ENCODE measurements around the gene SPON1.

The SPON1 gene

DNA sequence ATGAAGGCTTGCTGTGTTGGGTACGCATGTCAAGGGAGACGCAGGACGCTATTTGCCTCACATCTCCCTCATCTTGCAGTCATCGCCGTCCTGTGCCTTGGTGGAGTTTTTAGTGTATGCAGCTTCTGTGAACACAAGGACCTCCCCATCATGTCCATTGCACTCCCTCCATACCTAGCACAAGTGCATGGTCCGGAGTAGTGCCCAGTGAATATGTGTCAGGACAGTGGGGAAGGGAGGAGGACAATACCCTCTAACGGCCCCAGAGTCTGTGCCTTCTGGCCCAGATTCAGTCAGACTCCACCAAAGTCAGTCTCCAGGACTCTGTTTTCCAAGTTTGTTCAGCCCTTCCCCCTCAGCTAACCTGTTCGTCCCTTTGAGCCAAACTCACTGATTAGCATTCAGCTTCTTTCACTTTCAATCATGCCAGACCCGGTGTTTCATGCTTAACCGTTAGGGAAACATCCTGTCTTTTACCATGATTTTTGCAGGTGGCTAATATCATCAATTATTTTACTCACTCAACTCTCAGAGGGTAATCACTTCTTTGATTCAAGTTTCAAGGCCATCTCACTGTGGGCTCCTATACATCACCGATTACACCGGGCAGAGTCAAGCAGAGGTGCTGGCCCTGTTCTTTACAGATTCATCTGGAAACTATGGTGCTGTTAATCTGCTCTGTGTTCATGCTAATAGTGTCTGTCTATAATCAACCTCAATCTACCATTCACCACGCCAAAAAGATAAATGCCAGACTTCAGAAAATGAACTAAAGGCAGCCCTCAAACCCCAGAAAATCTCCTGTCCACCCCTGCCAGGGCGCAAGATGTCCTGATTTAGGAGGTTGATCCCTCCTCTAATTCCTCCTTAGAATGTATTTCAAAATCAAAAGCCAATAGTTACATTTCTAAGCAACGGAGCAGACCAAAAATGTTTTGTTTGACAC is 240.0 kb downstream of the SPON1 start:
- no peak for DNase-seq

DNA sequence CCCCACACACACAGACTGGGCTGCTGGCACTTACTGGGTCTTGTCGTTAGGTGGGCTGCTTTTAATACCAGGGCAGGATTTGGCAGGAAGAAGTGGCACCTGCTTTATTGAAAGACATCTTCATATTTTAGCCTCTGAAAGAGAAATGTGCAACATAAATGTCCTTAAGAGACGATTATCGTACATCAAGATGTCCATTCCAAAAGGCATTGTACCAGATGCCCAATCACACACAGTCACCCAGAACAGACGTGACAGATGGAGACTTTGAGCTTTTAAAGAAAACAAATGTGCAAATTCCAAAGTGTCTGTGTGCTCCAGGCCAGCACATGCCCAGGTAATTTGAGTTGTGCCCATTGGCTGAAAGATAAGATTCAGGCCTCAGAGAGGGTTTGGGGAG is 240.8 kb downstream of the SPON1 start:
- no peak for DNase-seq

DNA sequence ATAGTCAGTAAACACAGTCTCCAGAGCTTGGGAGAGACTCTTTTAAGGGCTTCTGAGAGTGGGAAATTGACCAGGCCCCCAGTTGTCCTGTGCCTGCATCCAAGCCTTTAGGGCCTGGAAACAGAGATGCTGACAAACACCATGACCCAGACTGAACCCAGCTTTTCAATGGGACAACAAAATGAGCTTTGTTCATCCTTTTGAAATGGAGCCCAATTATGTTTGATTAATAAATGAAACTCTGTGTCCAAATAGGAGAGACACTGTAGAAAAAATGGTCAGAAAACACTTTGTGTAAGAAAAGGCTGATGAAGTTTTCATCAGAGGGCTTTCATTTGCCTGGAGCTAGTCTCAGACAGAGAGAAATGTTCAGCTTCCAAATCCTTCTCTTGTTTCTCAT is 250.5 kb downstream of the SPON1 start:
- DNase-seq, result no peak

DNA sequence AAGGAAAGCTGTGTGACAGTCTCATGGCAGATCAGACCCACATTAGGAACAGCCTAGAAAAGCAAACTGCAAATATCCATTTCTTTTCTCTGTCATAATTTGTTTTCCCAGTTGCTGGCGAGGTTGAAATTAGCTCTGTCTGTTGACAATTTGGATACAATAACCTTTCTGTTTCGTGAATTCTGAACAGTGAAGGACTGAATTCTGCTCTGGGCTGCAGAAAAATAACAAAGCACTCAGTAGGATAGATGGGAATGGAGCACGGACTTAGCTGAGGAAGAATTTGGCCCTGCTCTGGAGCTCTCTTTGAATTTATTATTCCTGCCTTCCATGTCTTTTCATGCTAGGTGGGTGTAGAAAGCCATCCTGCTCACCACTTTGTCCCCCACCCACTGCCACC is 256.2 kb downstream of the SPON1 start:
- no peak for DNase-seq

DNA sequence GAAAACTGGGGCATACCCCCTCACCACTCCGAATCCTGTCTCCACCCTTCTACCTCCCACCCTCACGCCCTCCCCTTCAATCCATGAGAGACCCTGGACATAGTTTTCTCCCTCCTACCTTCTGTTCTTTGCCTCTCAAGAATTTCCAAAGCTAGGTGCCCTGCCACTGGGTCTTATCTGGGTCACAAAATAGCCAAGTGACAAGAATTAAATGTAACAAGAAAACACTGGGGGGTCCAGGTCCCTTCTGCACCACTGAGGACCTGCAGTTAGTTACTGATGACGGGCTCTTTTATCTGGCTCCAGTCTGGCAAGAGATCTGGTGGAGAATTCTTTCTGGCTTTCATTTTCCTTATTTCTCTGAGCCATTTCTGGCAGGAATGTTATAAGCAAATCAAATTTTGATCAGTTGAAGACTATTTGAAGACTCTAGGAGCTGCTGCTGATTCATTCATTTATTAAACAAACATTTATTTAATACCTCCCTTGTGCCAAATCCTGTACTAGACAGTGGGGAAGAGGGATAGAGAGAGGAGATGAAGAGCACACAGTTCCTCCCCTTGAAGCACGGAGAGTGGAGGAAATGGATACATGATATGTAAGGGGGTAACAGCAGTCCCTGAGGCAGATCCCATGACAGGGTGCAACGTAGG is 261.2 kb downstream of the SPON1 start:
- no peak for DNase-seq

DNA sequence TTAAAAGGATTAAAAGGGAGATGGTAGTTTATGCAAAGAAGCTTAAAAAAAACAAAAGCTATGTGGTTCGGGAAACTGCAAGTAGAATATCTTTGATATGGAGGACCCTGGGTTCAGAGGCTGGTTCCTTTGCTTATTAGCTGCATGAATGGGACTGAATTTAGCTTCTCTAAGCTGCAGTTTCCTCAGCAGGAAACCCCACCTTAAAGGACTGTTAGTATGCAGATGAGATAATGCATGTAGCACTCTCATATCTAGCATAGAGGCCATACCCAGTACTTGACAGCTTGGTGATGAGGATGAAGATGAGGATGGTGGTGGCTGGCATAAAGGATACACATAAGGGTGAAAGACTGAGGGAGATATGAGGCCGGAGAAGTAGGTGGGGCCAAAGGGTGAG is 261.9 kb downstream of the SPON1 start:
- no peak for DNase-seq

DNA sequence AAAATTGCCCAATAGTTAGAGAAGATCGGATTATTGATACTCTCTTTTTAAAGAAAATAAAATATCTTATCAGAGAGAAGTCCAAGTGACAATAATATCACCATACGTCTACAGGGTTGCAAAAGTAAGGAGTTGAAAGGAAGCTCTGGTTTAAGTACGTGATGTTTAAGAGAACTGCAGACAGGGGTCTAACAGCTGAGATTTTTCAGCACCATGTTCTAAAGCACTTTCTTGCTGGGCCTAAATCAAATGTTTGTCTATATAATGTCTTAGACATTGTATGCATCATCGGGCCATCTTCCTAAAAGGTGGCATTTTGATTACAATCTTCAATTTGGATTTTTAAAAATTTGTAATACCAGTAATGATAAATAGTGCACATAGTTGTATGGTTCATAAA is 263.1 kb downstream of the SPON1 start:
- DNase-seq, result no peak

DNA sequence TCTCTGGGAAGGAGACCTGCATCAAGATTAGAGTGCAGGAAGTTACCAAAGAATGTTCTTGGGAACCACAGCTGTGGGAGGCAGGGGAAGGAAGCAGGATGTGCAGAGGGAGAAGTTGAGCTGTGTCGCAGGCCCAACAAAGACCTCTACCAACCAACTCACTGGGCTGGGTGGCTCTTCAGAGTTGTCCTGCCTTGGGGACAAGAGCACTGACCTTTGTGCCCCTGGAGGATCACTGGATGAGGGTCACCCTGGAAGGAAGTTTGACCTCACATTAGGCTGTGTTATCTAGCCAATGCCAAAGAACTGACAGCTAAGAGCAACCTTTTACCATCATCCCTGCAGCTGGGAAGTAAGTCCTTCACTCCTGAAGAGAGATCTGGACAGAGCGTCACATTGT is 265.8 kb downstream of the SPON1 start:
- no peak for DNase-seq

DNA sequence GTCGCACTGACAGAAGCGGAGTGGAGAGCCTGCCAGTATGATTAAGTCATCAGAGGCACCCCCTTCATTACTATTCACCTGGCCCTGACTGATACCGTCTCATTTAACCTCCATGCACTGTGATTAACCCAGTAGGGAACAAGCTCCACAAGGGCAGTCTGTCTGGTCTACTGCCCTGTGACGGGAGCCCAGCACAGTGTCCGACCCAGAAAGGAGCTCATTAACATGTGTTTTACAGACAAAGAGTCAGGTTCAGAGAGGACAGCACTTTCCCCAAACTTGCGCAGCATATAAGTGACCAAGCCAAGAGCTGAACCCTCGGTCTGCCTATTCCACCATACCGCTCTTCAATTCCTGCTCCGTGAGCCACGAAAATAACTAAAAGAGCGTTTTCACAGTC is 266.9 kb downstream of the SPON1 start:
- no peak for DNase-seq

DNA sequence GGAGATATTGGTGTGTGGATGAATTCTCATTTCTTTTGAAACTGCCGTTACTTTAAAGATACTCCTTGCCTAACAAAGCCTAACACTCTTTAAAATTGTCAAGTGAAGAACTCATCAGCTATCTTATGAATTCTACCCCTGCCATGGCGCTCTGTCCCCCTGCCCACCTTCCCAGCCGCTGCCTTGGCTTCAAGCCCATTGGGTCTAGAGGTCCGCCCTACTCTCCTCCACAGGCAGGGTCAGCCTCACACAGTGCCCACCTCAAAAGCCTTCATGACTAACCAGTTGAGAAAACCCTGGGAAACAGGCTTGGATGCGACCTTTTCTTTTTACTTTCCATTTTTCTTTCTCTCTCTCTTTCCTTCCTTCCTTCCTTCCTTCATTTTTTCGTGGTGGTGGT is 267.9 kb downstream of the SPON1 start:
- no peak for DNase-seq

DNA sequence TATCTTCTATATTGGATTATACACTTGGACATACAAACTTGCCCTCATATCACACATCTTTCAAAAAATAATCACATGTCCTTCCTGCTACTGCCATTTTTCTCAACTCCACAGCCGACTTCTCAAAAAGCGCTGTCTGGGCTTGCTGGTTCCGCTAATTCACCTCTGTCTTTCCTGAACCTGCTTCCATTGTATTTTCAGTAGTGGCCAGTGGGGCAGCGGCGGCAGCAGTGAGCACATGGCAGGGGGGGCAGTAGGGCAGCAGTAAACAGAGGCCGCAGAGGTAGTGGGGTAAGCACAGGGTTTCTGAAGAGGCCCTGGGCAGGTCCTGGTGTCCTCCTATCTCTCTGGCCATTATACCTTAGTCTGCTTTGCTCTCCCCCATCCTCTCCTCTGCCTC is 270.1 kb downstream of the SPON1 start:
- DNase-seq, result no peak

DNA sequence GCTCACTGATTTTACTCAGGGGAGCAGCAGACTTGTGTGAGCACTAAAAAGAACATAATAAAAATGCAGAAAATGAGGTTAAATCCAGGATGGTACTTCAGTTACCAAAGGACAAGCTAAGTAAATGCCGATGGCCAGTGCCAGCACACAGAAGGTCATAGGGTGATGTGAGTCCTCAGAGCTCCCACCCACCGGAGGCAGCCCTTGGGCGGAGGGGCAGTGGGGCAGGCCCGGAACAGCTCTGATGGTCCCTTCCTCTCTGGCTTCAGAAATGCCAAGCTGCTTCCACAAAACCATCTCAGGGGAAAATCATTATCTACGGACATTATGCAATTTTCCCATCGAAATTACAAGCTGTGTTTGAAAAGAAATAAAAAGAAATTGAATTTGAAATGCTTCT is 271.9 kb downstream of the SPON1 start:
- DNase-seq, result no peak

DNA sequence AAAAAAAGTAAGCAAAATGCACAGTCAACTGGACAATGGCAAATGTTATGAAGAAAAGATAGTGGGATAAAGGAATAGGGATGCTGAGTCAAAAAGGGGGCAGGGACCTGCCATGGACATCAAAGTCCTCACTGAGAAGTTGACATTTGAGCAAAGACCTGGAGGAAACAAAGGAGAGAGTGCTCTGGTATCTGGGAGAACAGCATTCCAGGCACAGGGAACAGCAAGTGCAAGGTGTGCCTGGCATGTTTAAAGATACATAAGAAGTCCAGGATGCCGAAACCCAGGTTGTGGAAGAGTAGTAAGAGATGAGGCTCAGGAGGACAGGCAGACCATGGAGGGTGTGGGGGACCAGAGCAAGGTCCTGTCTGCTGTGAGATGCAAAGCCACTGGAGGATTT is 273.2 kb downstream of the SPON1 start:
- no peak for DNase-seq

DNA sequence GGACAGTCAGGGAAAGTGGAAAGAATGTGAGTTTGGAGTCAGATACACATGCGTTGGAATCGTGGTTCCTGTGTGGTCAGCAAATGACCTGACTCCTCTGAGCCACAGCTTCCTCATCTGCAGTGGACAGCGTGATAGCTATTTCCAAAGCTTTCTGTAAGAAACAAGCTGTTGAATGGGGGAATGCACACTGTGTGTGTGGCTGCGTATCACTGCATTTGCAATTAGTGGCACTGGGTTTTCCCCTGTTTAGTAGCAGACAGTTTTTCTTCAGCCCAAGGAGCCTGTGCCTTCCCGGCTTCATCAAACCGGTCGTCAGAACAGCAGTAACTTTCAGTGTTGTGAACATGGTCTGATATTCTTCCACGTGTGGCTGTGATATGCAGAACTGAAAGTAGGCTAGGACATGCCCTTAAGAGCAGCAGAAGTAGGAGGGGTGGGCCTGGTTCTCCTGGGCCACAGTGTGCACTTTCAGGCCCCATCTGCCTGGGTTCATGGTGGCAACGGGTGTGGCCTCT is 275.0 kb downstream of the SPON1 start:
- no peak for DNase-seq

DNA sequence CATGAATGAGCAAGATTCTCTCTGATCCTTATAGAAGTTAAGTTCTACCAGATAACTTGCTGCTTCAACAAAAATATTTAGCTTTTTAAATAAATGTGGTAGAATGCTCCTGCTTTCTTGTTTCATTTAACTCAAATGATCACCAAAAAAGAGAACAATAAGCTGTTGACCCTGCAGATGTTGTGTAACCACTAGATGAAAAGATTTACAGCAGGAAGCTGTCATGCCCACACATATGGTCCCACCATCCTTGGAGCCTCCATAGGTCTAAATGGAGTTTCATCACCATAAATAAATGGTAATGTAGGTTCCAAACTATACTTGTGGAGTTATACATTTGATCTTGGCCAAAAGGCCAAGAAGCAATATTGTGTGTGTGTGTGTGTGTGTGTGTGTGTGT is 277.7 kb downstream of the SPON1 start:
- DNase-seq, result no peak

DNA sequence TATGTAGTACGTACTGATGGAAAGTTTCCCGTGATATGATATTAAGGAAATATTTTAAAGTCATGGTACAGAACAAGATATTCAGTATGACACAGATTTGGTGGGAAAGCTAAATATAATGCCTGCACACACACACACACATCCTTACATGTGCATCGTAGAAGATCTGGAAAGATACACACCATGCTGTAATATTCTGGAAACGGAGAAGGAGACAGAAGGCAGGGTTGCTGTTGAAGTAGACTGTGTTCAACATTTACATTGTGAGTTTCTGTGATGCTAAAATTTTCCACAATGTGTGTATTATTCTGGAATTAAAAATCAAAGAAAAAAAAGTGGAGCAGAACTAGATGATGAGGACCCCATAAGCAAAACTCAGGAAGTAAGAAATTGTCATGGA is 278.4 kb downstream of the SPON1 start:
- no peak for DNase-seq

DNA sequence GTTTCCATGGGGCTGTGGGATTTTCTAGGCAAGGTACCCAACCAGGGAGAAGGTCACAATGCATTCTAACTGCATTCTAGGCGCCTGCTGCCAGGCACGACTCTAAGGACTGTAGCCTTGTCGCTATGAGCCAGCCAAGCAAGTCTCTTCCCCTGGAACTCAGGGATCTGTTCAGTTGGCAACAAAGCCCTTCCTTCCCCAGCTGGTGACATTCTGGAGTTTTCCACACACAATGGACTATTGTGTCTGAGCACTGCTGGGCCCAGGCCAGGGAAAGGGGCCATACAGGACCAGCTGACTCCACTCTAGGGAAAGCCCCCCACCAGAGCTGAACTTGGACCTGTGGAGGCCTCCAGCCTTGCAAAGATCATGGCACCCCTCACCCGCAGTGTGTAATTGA is 279.7 kb downstream of the SPON1 start:
- DNase-seq, result no peak

DNA sequence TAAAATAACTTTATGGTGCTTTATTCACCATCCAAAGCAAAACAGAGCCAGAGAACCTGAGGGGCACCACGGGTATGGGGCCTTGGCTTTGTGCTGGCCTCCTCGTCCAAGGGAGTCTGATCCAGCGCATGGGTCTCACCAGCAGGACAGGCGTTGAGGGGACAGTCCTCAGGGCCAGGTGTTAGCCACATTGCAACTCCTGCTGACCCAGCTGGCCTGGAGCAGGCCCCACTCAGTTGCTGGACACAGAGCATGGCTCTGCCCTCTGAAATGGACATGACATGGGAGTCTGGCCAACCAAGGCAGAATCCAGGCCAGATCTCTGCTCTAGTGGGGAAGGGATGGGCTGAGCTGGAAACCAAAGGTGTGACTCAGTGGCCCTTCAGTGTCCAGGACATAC is 280.2 kb downstream of the SPON1 start:
- no peak for DNase-seq

DNA sequence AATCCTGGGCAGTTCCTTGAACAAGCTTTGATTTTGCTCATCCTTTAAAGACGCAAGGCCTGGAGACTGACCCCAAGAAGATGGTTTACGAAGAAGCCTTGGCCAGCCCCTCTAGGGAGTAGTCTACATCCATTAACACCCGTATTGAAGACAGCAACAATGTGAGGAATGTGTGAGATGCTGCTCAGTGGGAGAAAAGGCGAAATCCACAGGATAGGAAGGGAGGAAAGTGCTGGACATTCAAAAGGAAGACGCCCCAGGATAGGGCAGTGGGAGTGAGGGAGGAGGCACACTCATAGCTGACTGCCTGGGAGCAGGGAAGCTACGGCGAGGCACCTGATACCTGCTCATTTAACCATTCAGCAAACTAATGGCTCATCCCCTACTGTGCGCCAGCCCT is 282.4 kb downstream of the SPON1 start:
- DNase-seq, result no peak

DNA sequence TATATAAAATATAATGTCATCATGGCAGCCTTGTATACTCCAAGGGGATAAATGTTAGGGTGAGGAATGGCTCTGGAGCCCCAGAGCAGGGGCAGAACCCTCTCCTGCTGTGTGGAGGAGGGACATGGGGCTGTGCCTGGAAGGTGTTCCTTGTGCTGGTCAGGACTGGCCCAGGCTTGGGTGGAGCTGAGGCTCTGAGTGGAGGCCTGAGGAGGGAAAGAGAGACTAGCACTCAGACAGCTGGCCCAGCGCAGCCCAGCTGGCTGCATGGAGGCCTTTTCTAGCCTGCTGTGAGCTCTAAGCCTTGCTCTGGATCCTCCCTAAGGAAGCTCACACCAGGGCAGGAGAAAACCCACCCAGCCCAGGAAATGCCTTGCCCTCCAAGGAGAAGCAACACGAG is 282.9 kb downstream of the SPON1 start:
- no peak for DNase-seq

DNA sequence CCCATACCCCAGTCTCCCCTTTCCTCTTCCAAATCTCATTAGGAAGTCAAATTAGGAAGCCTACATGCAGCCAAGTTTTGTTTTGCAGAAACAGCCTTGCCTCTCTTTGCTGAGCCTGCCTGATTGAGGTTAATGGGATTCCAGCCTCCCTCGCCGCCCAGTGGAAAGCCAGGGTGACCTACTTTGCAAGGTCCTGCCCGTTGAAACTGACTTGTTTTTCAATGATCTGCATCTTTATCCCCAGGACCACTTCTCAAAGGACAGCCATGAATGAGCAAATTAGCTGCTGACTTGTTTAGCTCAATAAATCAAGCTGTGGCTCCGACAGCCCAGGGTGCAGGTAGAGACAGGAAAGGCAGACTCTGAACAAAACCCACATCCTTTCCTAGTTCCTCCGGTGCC is 286.1 kb downstream of the SPON1 start:
- DNase-seq, result peak; percentile 8

DNA sequence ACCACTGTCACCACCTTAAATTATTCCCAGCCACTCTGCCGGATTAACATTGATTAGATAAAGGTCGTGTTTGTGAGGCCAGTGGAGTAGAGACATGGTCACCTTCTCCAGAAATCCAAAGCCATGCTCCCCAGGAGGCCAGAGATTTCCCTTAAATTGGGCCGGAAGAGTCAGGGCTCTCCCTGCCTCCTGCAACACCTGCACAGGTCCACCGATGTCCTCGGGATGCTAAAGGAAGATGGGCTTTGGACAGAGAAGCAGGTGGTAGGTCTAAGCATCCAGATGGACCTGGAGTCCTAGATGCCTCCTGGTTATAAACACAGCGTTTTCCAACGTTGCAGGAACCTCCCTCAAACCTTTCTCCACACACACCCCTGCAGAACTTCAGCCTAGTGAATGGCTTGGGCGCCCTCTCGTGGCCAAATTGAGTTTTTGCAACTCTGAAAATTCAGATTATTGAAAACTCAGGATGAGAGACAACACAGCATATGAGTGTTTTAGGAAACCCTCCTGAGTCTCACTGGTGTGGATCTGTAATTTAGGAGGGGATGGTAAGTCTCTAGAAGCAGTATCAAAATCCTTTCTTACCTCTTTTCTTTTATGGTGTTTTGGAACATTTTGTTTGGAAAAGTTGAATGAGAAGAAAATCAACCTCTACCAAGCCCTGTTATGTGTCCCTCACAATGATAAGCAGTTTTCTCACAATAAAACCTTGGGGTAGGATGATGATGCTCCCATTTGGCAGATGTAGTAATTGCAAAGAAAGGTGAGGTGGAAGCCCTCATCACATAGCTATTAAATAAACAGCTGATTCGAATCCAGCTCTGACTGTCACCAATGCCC is 286.8 kb downstream of the SPON1 start:
- DNase-seq, result peak; percentile 73

DNA sequence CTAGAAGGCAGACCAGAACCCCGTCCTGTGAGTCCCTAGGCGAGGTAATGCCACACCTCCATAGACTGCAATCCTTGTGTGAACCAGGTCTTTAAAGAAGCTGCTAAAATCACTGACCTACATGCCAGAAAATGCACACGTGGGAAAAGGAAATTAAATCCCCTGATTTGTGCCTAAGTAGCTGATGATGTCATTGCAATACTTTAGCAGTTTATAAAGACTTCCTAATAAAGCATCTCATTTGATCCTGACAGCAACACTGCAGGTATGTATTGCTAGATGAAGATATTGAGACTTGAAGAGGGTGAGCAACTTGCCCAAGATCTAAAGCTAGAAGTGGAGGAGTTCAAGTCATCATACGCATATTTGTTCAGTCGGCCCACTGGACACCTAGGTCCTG is 289.2 kb downstream of the SPON1 start:
- no peak for DNase-seq

All from NCI-H1105 treated with DMSO at 0.1 percent for 48 hours (cell line).